Body of pancreas (tissue), 4 donors: ENCODE results near the gene ADAMTSL3.

Source experiments
- POLR2A ChIP-seq, 3 donors: fragments of 450-650 bp; IDR thresholded peaks; one replicate each; pipeline ENCODE4 v1.6.1; 2016; ENCODE audit warnings: antibody characterized with exemption in 3 of 3, mild to moderate bottlenecking in 2 of 3
- TF ChIP-seq, protein P1 (sequence below), 7 experiments: fragments of 450-650 bp in 4 of 7; fragments of 200-600 bp in 3 of 7; sonication (generic) in 3 of 7; IDR thresholded peaks; one replicate each; pipeline ENCODE4 v1.5.1; 2016 to 2019; ENCODE audit warnings: antibody characterized with exemption in 7 of 7

DNA sequence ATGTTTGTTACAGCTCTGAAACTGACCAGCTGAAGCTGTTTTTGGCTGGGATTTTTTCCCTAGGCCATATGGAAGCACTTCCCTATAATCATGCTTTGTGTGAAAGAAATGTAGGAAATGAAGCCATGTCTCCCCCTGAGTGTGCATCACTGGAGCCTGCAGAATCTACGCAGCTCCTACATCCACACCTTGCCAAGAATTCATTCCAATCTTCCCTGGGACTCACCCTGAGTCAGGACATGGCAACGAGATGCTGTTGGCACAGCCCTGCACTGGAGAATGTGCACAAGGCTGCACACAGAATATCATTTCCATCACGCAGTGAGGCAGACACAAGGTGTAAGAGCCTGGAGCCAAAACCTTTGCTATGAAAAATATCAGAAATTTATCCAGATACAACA, 189.5 kb downstream of the ADAMTSL3 start:
- TF ChIP-seq, protein P1, sequence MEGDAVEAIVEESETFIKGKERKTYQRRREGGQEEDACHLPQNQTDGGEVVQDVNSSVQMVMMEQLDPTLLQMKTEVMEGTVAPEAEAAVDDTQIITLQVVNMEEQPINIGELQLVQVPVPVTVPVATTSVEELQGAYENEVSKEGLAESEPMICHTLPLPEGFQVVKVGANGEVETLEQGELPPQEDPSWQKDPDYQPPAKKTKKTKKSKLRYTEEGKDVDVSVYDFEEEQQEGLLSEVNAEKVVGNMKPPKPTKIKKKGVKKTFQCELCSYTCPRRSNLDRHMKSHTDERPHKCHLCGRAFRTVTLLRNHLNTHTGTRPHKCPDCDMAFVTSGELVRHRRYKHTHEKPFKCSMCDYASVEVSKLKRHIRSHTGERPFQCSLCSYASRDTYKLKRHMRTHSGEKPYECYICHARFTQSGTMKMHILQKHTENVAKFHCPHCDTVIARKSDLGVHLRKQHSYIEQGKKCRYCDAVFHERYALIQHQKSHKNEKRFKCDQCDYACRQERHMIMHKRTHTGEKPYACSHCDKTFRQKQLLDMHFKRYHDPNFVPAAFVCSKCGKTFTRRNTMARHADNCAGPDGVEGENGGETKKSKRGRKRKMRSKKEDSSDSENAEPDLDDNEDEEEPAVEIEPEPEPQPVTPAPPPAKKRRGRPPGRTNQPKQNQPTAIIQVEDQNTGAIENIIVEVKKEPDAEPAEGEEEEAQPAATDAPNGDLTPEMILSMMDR (IDR thresholded peaks at IDR 0.05): no peak
- no peak for TF ChIP-seq POLR2A (IDR thresholded peaks at IDR 0.05)
